SU-DHL-6 (cell line): ENCODE data around the gene FAM227A.

ENCODE experiments used
- H2AFZ ChIP-seq: fragments of 200-600 bp; sonication (generic); 2 replicates; pipeline ENCODE4 v1.6.1; 2014; ENCODE audit warnings: low read depth, mild to moderate bottlenecking, moderate library complexity, mixed read lengths, antibody characterized with exemption, low read length; ENCODE audit not compliant: severe bottlenecking
- H3F3A ChIP-seq: fragments of 200-600 bp; shearing (Covaris generic); 2 replicates; pipeline ENCODE4 v1.6.0; 2016; ENCODE audit warnings: antibody characterized with exemption, mild to moderate bottlenecking; ENCODE audit not compliant: insufficient read depth
- H3K27ac ChIP-seq: fragments of 200-600 bp; sonication (generic); 2 replicates; pipeline ENCODE4 v1.5.1; 2016; ENCODE audit warnings: low read depth, mild to moderate bottlenecking, low read length, moderate library complexity, mixed read lengths
- H3K27me3 ChIP-seq: fragments of 200-600 bp; sonication (generic), shearing (Covaris generic); 2 replicates; pipeline ENCODE4 v1.6.0; 2014; ENCODE audit warnings: mild to moderate bottlenecking, low read length
- H3K36me3 ChIP-seq: fragments of 200-600 bp; sonication (generic); 2 replicates; pipeline ENCODE4 v1.6.1; 2014; ENCODE audit warnings: mild to moderate bottlenecking, low read length, mixed read lengths
- H3K4me2 ChIP-seq: fragments of 300-600, 200-600 bp; shearing (Covaris generic), sonication (generic); 2 replicates; pipeline ENCODE4 v1.6.0; 2014; ENCODE audit warnings: low read length, low read depth, mild to moderate bottlenecking; ENCODE audit not compliant: poor library complexity, severe bottlenecking
- H3K4me3 ChIP-seq: fragments of 200-600 bp; sonication (generic); 2 replicates; pipeline ENCODE4 v1.5.1; 2014; ENCODE audit warnings: antibody characterized with exemption, low read length, mild to moderate bottlenecking, mixed read lengths; ENCODE audit not compliant: insufficient read depth, poor library complexity, severe bottlenecking
- H3K79me2 ChIP-seq: fragments of 200-600 bp; sonication (generic); 2 replicates; pipeline ENCODE4 v1.6.1; 2014; ENCODE audit warnings: mild to moderate bottlenecking, low read length, moderate library complexity; ENCODE audit not compliant: insufficient read depth
- H3K9ac ChIP-seq: fragments of 200-600 bp; sonication (generic); 2 replicates; pipeline ENCODE4 v1.7.0; 2014; ENCODE audit warnings: mild to moderate bottlenecking, low read length
- H3K9me2 ChIP-seq: fragments of 200-600 bp; sonication (generic); replicated peaks from 2 replicates; pipeline ENCODE4 v1.6.1; 2014; ENCODE audit warnings: low read length; ENCODE audit not compliant: insufficient read depth
- H3K9me3 ChIP-seq: fragments of 200-600 bp; sonication (generic); 2 replicates; pipeline ENCODE4 v1.6.1; 2014; ENCODE audit warnings: low read length, mixed read lengths; ENCODE audit not compliant: insufficient read depth
- H4K20me1 ChIP-seq: fragments of 200-600 bp; sonication (generic); 2 replicates; pipeline ENCODE4 v1.6.1; 2014; ENCODE audit warnings: low read depth, mild to moderate bottlenecking, antibody characterized with exemption, low read length, moderate library complexity, mixed read lengths
- CTCF ChIP-seq: fragments of 200-600 bp; sonication (generic); IDR thresholded peaks from one replicate; pipeline ENCODE4 v1.5.1; 2017; ENCODE audit warnings: antibody characterized with exemption, mild to moderate bottlenecking, low read length, moderate library complexity; ENCODE audit not compliant: insufficient read depth, poor library complexity, severe bottlenecking
- EZH2phosphoT487 ChIP-seq: fragments of 200-600 bp; sonication (generic), shearing (Covaris generic); conservative IDR thresholded peaks from 2 replicates; pipeline ENCODE4 v1.6.1; 2018; ENCODE audit warnings: mild to moderate bottlenecking, antibody characterized with exemption, low read length, moderate library complexity, mixed read lengths

Gene FAM227A

DNA sequence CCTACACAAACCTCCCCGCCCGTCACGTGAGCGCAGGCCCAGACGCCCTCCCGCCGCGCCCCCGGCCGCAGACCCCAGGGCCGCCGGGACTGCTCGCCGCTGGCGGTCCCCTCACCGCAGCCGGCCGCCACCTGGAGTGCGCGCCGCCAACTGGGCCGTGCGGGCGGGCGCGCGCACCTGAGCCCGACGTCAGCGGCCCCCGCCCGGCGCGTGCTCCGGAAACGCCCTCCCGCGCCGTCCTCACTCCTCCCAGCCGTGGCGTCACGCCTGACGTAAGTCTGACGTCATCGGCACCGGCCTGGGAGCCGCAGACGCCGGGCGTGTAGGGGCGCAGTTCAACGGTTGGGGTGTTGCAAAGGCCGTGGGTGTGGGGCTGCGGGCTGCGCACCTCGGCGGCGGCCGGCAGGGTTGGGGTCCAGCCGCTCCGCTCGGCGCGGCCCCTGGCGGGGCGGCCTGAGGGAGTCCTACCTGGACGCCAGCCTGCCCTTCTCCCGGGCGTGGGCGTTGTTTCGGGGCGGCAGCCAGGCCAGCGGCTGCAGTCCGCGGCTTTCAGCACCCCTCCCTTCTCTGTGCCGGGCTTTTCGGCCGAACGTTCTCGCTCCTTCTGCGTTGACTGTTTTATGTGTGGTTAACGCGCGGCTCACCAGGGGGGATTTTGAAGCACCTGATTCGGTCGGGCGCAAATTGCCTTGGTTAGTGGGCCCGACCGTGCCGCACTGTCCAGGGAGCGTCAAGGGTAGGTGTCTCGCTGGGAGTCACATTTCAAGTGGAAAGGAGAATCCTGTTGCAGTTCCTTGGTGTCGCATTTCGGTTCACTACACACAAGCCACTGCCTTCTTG, 44.8 kb upstream of the FAM227A start, which contains the start of gene JOSD1:
JOSD1 (minus strand) TSS at position 155 of the 840 bp plus-strand sequence. CDS start 956 bp downstream, outside the sequence.
- Histone ChIP-seq H3K9ac (peak within 1 kb of the TSS; percentile 98), H3K36me3 (no peaks in the 10 kb centered on the region), H3F3A (peaks cover 8% of the 10 kb centered on the region; the same call in 1 of the 2 replicates), H2AFZ (peak within 1 kb of the TSS; percentile 78), H3K27me3 (no peaks in the 10 kb centered on the region), H3K9me2 (no peaks in the 10 kb centered on the region), H3K27ac (peak within 1 kb of the TSS; percentile 73), H3K4me3 (peak within 1 kb of the TSS; percentile 89), H4K20me1 (no peaks in the 10 kb centered on the region), H3K9me3 (no peaks in the 10 kb centered on the region), H3K4me2 (peak within 1 kb of the TSS; percentile 100), H3K79me2 (peaks cover 45% of the 10 kb centered on the region)
- TF ChIP-seq CTCF = no peak
- no peak for TF ChIP-seq EZH2phosphoT487

- H3K9ac ChIP-seq = peak overlapping the region; percentile 98
- H4K20me1 ChIP-seq = no peaks in the 10 kb centered on the region
- H3K9me2 ChIP-seq = no peaks in the 10 kb centered on the region
- H3K27ac ChIP-seq = peak overlapping the region; percentile 73
- H3K79me2 ChIP-seq = peaks cover 44% of the 10 kb centered on the region
- peak overlapping the region; percentile 89 for H3K4me3 ChIP-seq
- no peaks in the 10 kb centered on the region for H3K27me3 ChIP-seq
- TF ChIP-seq EZH2phosphoT487 (no peak), CTCF (no peak)
- H3F3A ChIP-seq = peaks cover 8% of the 10 kb centered on the region; the same call in 1 of the 2 replicates
- no peaks in the 10 kb centered on the region for H3K36me3 ChIP-seq
- H2AFZ ChIP-seq = peak overlapping the region; percentile 78
- no peaks in the 10 kb centered on the region for H3K9me3 ChIP-seq
- peak overlapping the region; percentile 100 for H3K4me2 ChIP-seq
These were observed 44.1 kb upstream of the FAM227A start for GRCh38 chr22:38700270-38700788.

- Histone ChIP-seq H3K9me2 (no peaks in the 10 kb centered on the region), H3K36me3 (no peaks in the 10 kb centered on the region), H3K4me3 (peak overlapping the region; percentile 89), H3K27me3 (no peaks in the 10 kb centered on the region), H3K27ac (peak overlapping the region; percentile 73), H3K79me2 (peaks cover 49% of the 10 kb centered on the region), H3F3A (peaks cover 8% of the 10 kb centered on the region; the same call in 1 of the 2 replicates), H3K4me2 (peak overlapping the region; percentile 100), H4K20me1 (no peaks in the 10 kb centered on the region), H3K9me3 (no peaks in the 10 kb centered on the region), H2AFZ (no peak overlapping the region), H3K9ac (peak overlapping the region; percentile 98)
- TF ChIP-seq CTCF (no peak), EZH2phosphoT487 (no peak)
These were observed 43.6 kb upstream of the FAM227A start for GRCh38 chr22:38699784-38700183.
